GM10847 (cell line): Measurements from ENCODE around the gene PRKG1.

Experiments used
- POLR2A ChIP-seq: IDR thresholded peaks from 2 replicates; pipeline ENCODE4 v1.6.1; 2011; ENCODE audit not compliant: insufficient read length; ENCODE audit errors: extremely low read depth

PRKG1 gene

DNA sequence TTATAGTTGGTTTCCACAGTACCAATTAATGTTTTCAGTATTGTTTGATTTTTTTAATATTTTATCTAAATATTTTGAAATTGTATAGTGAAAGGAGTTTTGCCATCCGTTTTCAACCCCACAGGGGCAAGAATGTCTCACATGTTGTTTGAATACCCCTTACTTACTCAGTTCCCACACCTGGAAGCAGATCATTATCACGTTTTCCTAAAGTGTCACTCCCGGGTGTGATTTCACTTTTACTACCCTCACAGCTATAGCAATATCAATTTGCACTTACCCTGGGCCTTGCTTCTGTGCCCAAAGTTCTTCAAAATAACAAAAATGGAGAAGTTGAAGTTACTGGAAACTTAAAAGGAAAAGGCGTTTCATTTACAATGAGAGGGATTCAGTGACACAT is 397.0 kb downstream of the PRKG1 start:
- TF ChIP-seq POLR2A = no peak

DNA sequence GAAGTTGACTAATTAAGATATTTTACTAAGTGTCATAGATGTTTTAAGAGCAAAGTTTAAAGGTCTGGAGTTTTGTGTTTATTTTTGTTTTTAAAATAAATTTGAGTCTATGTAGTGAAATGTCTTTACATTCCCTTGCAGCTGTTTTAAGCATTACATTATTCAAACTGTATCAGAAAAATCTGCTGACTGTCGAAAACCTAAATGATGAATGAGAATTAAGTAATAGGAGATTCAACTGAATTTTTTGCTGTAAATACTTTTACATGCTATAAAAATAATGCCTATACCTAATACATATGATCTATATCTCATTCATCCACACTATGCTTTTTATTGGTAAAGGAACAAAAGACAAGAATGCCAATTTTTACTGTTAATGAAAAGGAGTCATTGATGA is 397.9 kb downstream of the PRKG1 start:
- no peak for TF ChIP-seq POLR2A

DNA sequence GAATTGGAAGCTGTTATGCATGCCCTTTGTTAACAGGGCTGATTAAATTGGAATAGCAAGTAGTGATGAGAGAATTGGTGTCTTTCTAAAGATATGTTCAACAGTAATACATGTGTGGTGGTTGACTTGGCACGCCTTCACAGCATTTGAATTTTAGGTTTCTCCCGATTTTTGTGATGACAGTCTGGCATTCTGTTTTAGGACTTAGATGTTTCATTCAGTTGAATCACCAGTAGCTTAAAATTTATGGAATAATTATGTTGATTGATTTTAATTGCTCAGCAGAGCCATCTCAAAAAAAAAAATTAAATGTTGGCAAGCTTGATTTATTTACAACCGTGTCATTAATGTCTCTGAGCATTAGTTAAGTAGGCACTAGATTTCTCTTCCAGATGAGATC is 405.4 kb downstream of the PRKG1 start:
- no peak for TF ChIP-seq POLR2A

DNA sequence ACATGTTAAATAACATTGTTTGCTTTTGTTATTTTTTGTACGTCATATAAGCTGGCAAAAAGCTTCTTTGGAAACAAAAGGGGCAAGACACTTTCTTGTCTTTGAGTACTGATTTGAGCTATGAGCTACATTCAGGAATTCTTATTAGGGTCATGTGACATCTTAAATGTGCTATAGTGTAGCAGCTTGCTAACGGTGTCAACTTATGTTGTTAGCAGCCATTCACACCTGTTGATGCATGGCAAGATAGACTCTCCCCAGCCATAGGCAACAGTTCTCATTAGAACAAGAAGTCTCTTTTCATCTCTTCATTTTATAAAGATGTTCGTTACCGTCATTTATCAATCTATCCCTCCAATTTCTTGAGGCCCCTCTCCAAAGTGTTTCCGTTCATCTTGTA is 411.4 kb downstream of the PRKG1 start:
- no peak for TF ChIP-seq POLR2A

DNA sequence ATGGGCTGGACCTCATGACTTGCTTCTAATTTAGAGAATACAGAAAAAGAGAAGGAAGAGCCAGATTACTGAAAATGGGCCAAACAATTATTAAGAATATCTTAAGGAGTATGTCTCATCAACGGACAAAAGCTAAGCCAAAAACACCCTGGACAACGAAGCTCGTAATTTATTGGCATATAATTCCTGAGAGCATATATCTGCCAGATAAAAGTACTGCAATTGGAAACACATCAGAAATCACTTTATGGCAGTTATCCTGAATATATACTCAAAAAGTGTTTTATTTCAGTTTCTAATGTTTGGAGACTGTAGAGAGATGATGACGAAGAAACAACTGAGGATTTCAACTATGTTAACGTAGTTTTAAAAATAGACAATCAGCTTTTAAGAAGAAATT is 413.3 kb downstream of the PRKG1 start:
- TF ChIP-seq POLR2A = no peak

DNA sequence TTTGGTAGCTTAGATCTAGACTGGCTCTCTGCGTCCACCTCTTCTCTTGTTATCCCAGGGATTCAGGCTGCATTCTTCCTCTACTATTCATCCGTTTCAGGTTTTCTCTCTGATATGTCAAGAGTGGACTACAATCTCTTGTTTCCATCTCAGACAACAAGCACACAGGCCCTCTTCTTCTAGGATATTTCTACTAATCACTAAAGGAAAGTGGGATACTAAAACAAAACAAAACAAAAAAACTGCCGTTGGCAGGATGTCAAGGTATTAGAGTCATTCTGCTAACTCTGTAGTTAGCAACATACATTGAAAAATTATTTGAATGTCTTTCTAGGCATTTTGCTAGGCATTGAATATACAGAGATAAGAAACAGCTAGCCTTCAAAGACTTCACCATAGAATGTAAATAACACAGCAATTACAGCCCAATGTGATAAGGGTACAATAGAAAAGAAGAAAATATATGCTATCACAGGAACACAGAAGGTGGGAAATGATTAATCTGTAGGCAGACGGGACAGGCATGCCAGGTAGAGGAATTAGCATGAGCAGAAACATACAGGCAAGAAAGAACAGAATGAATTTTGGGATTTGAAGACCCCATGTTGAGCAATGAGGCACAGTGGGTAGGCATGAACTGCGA is 414.6 kb downstream of the PRKG1 start:
- no peak for TF ChIP-seq POLR2A

DNA sequence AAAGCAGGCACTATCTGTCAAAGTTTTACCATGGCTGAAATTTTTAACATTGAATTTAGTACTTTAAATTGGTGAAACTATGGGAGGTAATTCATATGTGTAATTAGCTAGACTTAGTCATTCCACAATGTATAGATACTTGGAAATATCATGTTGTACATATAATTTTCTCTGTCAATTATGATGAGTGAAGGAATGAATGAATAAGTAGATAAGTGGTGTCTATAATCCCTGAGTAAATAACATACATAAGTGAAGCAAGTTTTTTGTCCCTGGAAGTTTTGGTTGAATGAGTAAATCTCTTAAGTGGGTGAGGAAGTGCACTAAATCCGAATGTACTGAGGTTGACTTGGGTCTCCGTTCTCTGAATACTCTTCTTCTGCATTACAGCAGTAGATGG is 424.1 kb downstream of the PRKG1 start:
- TF ChIP-seq POLR2A = no peak

DNA sequence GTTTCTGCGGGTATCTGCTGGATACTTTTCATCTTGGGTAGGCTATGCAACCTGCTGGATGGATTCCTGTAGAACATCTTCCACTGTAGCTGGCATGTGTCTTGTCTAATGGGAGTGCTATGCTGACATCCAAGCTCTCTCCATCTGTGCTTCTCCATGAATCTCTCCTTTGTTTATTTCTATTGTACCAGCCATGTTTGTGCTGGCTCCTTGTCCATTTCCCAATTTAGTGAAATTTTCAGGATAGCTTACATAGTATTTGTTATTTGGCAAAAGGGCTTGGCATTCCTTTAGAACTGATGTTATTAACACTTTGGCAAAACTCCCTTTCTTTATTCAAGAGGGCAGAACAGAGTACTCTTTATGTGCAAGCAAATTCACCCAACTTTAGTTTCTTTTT is 427.1 kb downstream of the PRKG1 start:
- TF ChIP-seq POLR2A = no peak

DNA sequence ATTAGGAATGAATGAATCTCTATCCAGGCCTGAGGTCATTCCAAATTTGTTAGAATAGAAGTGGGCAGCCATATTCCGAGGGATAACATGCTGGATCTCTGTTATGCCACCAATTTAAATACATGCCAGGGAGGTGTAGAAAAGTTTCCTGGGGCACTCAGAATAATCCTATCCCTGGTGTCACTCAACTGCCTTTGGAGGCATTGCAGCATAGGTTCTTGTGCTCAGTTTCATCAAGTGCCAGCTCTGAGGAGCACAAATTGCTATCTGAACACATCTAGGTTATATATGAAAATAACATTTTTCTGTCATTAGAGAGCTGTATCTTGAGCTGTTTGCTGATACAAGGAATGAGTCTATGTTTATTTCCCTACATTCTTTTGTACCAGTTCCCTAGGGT is 427.8 kb downstream of the PRKG1 start:
- no peak for TF ChIP-seq POLR2A

DNA sequence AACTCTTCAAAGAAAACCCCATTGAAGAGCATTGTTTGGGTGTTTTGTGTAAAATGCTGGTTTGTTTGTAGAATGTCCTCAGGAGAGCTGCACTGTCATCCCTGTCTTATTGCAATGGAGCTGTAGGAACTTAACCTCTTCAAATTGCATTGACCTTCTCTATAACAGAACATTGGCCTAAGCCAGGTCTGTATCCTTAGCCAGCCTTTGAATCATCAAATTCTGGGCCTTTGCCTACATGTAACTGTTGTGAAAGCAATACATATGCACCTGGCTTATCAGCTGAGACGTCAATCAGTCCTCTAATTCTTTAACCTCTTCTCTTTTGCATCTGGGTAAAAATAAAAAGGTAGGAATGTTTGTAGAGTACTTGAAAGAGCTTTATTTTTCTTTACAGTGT is 429.1 kb downstream of the PRKG1 start:
- TF ChIP-seq POLR2A = no peak

DNA sequence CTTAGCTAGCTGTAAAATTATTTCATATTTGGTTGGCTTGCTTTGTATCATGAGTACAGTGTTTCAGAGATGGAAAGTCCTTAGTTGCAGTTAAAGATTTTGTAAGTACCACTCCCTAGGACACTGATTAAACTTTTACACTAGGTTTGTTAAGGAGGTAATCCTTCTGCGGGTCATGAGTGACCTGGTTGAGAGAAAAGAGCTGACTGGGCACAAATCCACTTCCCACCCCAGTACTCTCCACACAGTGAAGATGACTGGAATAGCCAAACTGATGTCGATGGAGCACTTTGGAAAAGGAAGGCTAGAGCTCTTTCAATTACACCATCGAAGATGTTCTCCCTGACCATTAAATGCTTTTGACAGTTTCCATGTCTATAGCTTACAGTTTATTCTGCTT is 433.2 kb downstream of the PRKG1 start:
- TF ChIP-seq POLR2A = no peak

DNA sequence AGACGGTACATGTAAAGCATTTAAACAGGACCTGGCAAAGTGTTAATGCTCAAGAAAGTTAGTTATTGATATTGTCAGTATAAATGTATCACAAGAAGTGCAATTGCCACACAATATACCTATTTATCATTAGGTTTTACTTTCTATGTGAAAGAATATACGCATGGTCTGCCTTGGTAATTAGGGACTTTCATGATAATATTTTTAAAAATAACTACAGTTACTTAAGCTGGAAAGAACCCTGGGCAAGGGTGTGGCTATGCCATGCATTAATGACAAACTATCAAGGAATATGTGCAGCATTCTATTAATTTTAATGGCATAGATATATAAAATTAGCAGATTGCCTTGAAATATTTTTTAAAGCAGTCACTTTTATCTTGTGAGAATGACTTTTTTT is 433.9 kb downstream of the PRKG1 start:
- TF ChIP-seq POLR2A = no peak

DNA sequence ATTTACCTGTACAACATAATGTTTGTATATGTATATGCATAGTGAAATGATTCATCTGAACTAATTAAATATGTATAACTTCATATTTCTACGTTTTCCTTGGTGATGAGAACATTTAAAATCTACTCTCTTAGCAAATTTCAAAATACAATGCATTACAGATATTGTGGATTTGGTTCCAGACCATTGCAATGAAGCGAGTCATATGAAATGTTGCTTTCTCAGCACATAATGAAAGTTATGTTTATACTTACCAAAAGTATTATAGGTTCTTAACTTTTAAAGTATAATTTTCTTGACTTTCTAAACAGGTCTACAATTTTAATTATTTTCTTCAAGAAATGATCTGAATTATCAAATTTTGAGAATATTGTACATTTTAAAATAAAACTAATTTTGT is 435.9 kb downstream of the PRKG1 start:
- TF ChIP-seq POLR2A = no peak

DNA sequence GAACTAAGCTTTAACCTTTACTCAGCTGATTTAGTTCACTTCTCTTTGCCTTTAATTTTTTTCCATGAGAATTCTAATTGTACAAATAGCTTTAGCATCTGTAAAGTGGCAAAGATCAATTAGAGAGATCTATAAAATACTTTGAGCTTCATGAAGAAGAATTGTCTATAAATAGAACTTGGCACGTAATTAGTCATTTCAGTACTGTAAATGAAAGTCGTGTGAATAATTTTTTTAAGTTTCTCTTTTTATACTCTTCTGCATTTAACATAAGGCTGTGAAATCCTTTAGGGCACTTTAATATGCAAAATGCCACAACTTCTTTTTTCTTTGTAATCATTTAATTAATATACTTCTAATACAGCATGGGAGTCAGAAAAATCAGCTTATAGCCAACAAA is 447.3 kb downstream of the PRKG1 start:
- TF ChIP-seq POLR2A = no peak

DNA sequence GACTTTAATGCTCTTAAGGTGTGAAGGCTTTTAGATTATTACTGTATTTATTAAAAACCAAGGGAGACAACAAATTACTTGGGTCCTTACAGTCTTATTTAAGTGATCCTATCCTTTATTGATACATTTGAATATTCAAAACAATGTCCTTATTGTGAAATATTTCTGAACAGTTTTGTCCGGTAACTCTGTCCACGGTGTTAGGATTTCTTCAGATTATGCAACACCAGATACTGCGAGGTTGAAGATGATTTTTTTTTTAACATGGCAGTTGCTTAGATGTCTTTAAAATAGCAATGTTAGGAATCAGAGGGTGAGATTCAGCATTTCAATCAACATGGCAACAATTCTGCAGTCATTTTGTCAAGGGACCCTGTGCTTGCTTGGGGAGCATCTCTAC is 448.6 kb downstream of the PRKG1 start:
- TF ChIP-seq POLR2A = no peak

DNA sequence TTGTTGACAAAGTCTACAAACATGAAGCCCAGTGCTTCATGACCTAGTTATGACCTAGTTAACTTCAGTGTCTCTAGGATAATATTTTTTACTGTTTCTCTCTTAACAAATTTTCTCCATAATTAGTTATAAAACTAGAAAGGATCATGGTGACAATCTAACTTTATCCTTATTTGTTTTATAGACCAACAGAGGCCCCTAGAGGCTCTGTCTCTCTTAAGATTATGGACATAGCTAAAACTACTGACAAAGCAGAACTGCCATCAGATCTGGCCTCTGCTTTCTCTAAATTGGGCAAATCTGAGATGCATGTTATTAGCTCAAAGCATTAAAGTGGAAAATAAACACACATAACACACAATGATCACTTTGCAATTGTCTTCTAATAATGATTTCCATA is 449.2 kb downstream of the PRKG1 start:
- no peak for TF ChIP-seq POLR2A

DNA sequence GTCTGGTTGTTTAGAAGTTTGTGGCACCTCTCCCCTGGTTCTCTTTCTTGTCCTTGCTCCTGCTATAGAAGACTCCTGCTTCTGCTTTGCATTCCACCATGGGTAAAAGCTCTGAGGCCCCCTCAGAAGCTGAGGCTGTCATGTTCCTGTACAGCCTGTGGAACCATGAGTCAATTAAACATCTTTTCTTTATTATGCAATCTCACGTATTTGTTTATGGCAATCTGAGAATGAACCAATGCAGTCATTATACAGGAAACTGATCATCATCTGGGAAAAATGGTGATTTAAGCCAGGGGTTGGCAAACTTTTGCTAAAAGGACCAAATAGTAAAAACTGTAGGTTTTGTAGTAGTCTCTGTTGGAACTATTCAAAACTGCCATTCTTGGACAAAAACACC is 449.8 kb downstream of the PRKG1 start:
- no peak for TF ChIP-seq POLR2A
